Measurements from ENCODE around the gene GTSF1L.

The GTSF1L gene

DNA sequence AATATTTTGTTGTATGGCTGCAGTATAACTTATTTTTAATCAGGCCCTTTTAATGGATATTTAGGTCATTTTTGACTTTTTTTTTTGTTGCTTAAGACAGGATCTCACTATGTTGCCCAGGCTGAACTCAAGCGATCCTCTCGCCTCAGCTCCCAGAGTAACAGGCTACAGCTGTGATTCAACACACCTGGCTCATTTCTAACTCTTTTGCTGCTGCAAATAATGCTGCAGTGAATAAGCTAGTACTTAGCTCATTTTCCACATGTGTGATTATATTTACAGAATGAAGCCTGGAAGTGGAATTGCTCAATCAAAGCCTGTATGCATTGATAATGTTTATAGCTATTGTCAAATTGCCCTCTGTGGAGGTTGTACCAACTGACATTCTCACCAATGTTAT lies 1.1 kb downstream of the GTSF1L start:
- TF ChIP-seq, protein P1, sequence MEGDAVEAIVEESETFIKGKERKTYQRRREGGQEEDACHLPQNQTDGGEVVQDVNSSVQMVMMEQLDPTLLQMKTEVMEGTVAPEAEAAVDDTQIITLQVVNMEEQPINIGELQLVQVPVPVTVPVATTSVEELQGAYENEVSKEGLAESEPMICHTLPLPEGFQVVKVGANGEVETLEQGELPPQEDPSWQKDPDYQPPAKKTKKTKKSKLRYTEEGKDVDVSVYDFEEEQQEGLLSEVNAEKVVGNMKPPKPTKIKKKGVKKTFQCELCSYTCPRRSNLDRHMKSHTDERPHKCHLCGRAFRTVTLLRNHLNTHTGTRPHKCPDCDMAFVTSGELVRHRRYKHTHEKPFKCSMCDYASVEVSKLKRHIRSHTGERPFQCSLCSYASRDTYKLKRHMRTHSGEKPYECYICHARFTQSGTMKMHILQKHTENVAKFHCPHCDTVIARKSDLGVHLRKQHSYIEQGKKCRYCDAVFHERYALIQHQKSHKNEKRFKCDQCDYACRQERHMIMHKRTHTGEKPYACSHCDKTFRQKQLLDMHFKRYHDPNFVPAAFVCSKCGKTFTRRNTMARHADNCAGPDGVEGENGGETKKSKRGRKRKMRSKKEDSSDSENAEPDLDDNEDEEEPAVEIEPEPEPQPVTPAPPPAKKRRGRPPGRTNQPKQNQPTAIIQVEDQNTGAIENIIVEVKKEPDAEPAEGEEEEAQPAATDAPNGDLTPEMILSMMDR (IDR thresholded peaks at IDR 0.05; ENCODE audit: control insufficient read depth, insufficient read depth, low read depth, low read length, missing control alignments), result no peak
- H3K4me3 ChIP-seq (ENCODE audit: control insufficient read depth, low read depth, low read length), result no peak overlapping the region
- no peak for DNase-seq (ENCODE audit: low read depth)

DNA sequence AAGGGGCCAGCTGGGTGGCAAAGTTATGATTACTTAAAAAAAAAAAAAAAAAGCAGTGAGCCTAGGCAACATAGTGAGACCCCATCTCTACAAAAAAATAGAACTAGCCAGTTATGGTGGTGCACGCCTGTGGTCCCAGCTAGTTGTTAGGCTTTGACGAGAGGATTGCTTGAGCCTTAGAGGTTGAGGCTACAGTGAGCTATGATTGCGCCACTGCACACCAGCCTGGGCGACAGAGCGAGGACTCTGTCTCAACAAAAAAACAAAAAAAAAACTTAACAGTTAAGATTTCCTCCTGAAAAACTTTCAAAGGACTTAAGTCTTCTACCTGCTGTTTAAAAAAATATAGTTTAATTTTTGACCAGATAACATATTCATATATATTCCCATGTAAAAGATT lies 2.4 kb downstream of the GTSF1L start:
- TF ChIP-seq, protein P1 (IDR thresholded peaks at IDR 0.05; ENCODE audit: control insufficient read depth, insufficient read depth, low read depth, low read length, missing control alignments), result no peak
- no peak overlapping the region for H3K4me3 ChIP-seq (ENCODE audit: control insufficient read depth, low read depth, low read length)
- DNase-seq (ENCODE audit: low read depth), result no peak

DNA sequence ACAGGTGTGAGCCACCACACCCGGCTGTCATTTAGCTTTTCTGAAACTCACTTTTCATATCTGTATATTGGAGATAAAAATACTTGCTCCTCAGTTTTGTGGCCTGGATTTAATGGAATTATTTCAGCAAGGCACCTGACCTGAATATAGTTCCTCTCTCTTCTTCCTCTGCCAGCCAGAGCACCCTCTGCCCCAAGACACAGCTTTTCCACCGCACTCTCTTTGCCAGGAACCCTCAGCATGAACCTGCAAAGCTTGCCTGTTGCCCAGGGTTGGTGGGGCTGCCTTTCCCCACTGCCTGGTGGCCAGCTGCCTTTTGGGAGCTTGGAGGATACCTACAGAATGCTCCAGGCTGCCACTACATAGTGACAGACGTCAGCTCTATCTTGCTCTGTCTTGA lies 3.1 kb downstream of the GTSF1L start:
- TF ChIP-seq, protein P1 (IDR thresholded peaks at IDR 0.05; ENCODE audit: control insufficient read depth, insufficient read depth, low read depth, low read length, missing control alignments), result no peak
- H3K4me3 ChIP-seq (ENCODE audit: control insufficient read depth, low read depth, low read length), result no peak overlapping the region
- no peak for DNase-seq (ENCODE audit: low read depth)

DNA sequence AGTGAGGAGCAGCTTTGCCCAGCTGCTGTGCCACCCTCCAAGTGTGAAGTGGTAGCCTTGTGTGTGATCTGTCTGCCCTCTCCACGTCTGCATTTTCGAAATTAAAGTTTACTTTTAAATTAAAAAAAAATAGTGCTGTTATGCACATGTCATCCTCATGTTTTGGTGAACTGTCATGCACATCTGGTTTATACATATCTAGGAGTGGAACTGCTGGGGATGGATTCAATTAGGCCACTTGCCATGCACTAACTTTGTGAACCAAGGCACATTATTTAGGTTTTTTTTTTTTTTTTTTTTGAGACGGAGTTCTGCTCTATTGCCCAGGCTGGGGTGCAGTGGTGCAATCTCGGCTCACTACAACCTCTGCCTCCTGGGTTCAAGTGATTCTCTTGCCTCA lies 3.6 kb downstream of the GTSF1L start:
- TF ChIP-seq, protein P1 (IDR thresholded peaks at IDR 0.05; ENCODE audit: control insufficient read depth, insufficient read depth, low read depth, low read length, missing control alignments), result no peak
- DNase-seq (ENCODE audit: low read depth), result no peak

DNA sequence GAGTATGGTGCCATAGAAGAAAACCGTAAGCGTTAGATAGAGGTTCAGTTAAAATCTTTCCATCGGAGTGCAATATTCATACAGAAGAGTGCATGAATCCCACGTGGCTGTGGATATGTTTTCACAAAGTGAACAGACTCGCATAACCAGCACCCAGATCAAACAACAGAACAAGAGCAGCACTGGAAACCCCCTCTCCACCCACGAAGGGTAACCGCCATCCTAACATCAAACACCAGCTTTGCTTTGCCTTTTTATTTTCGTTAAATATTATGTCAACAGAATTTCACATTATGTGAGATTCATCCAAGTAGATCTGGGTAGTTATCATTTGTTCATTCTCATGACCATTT lies 4.7 kb downstream of the GTSF1L start:
- H3K4me3 ChIP-seq (ENCODE audit: control insufficient read depth, low read depth, low read length), result no peak overlapping the region
- no peak for DNase-seq (ENCODE audit: low read depth)
- TF ChIP-seq, protein P1 (IDR thresholded peaks at IDR 0.05; ENCODE audit: control insufficient read depth, insufficient read depth, low read depth, low read length, missing control alignments), result no peak

More for the DNA sequence above, 3.6 kb downstream of the GTSF1L start:
- H3K4me3 ChIP-seq (ENCODE audit: control insufficient read depth, low read depth, low read length), result no peak overlapping the region

DNA sequence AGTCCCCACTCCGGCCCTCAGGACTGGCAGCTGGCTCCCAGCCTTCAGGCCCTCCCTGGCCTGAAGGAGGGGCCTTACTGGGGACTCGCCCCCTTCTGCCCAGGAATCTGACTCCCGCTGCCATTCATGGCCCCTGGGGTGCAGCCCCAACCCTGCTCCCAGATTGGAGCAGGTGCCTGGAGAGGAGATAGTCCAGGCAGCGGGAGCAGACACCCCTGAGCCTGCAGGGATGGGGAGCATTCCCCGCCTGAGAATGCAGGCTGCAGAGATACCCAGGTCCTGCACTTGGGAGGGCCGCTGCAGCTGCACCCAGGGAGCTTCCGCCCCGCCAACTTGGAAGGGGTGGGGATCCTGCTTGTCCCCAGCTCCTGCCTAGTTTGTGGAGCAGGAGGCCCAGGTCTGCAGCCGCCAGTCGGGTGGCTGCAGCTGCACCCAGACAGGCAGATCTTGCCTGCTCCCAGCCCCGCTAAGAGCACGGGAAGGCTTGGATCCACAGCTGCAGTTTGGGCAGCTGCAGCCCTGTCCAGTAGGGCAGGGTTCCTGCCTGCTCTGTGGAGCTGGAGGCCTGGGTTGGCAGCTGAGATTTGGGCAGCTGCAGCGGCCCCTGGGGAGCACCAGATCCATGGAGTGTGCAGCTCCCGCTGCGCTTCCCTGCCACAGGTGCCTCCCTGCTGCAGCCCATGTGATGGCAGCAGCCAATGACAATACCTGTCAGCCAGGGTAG lies 5.2 kb downstream of the GTSF1L start:
- no peak overlapping the region for H3K4me3 ChIP-seq (ENCODE audit: control insufficient read depth, low read depth, low read length)
- DNase-seq (ENCODE audit: low read depth), result no peak
- TF ChIP-seq, protein P1 (IDR thresholded peaks at IDR 0.05; ENCODE audit: control insufficient read depth, insufficient read depth, low read depth, low read length, missing control alignments), result no peak

DNA sequence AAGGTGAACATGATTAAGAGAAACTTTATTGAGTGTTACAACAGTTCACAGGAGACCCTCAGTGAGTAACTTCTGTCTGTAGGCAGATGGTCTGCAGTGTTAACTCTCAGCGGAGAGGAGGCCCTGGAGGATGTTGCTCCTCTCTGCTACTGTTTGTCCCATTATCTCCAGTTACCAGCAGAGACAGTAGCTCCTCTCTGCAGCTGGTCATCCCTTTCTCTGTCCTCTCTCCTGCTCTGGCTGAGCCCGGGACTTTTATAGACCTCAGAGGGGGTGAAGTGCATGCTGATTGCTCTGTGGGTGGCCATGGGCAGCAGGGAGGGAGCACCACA lies 5.7 kb downstream of the GTSF1L start:
- TF ChIP-seq, protein P1 (IDR thresholded peaks at IDR 0.05; ENCODE audit: control insufficient read depth, insufficient read depth, low read depth, low read length, missing control alignments), result no peak
- no peak for DNase-seq (ENCODE audit: low read depth)
- H3K4me3 ChIP-seq (ENCODE audit: control insufficient read depth, low read depth, low read length), result no peak overlapping the region
